GM12878 (cell line): ENCODE results near the gene HMCN2. TPM values are rescaled to one million over a fixed set of nuclear protein-coding genes. Genes with fewer than 3 reads are reported as not detected.

ENCODE experiments used
- ATAC-seq: fragments of 200-7000 bp; cut with Tn5 transposase; 3 replicates; pipeline ENCODE4 v1.9.1; 2020; ENCODE audit warnings: mild to moderate bottlenecking, moderate library complexity
- BruUV-seq: library from RNA; stranded (reverse); fragments of 400-500 nt; replicated peaks from 2 replicates; lab custom pipeline; 2021; lab: Mats Ljungman, UMichigan
- CTCF ChIA-PET: fragments of 300-600 bp; sonication (Branson Sonifier 250); formaldehyde crosslinking; extraction: SDS; loops from one replicate; lab custom pipeline; 2021; ENCODE audit warnings: inconsistent platforms; lab: Yijun Ruan, JAX
- POLR2A ChIA-PET: fragments of 350-600 bp; formaldehyde crosslinking; extraction: SDS; loops from one replicate; lab custom pipeline; 2021; ENCODE audit warnings: inconsistent platforms; lab: Charles Lee
- RAD21 ChIA-PET: fragments of 300-600 bp; sonication (Branson Sonifier 250); formaldehyde crosslinking; loops from one replicate; lab custom pipeline; 2023; ENCODE audit warnings: antibody characterized with exemption; ENCODE audit not compliant: unreplicated experiment; lab: Charles Lee
- SMC1A ChIA-PET: fragments of 300-600 bp; sonication (Branson Sonifier 250); formaldehyde crosslinking; loops from one replicate; lab custom pipeline; 2023; ENCODE audit not compliant: unreplicated experiment, uncharacterized antibody; lab: Charles Lee
- DNase-seq: peaks from one replicate; pipeline ENCODE4 v3.0.0-alpha.2; 2011; ENCODE audit warnings: low read depth, low spot score
- FAIRE-seq: peaks from 3 replicates; lab custom pipeline; 2011; peaks lifted over from hg19 to GRCh38; lab: Jason Lieb, UNC
- H2AFZ ChIP-seq: 2 replicates; pipeline ENCODE4 v1.6.0; 2011; ENCODE audit warnings: low read depth, low read length, control low read depth; ENCODE audit not compliant: control insufficient read depth
- H3K27ac ChIP-seq: 2 replicates; pipeline ENCODE4 v1.5.1; 2011; ENCODE audit warnings: control low read depth; ENCODE audit not compliant: control insufficient read depth, insufficient read depth
- H3K27me3 ChIP-seq, 2 experiments: replicated peaks in 1 of 2; 2 replicates each; pipeline versions ENCODE4 v1.6.0 to v1.6.1; 2011; ENCODE audit warnings: low read length in 1 of 2; ENCODE audit not compliant: control insufficient read depth in 2 of 2, insufficient read depth in 2 of 2
- H3K36me3 ChIP-seq, 2 experiments: 2 replicates each; pipeline ENCODE4 v1.5.1; 2011; ENCODE audit warnings: low read length in 1 of 2; ENCODE audit not compliant: control insufficient read depth in 2 of 2, insufficient read depth in 2 of 2
- H3K4me1 ChIP-seq: 2 replicates; pipeline ENCODE4 v1.6.1; 2011; ENCODE audit warnings: mild to moderate bottlenecking, low read length, moderate library complexity, mixed read lengths; ENCODE audit not compliant: control insufficient read depth, insufficient read depth
- H3K4me2 ChIP-seq: 2 replicates; pipeline ENCODE4 v1.6.0; 2011; ENCODE audit warnings: control low read depth; ENCODE audit not compliant: control insufficient read depth, insufficient read depth
- H3K4me3 ChIP-seq: fragments of 200-600 bp; sonication (generic); 2 replicates; pipeline ENCODE4 v1.5.1; 2016
- H3K79me2 ChIP-seq: 2 replicates; pipeline ENCODE4 v1.6.0; 2011; ENCODE audit warnings: low read length; ENCODE audit not compliant: control insufficient read depth, insufficient read depth
- H3K9ac ChIP-seq: 2 replicates; pipeline ENCODE4 v1.8.0; 2011; ENCODE audit warnings: low read length, control low read depth, mixed read lengths; ENCODE audit not compliant: control insufficient read depth, insufficient read depth
- H3K9me3 ChIP-seq: replicated peaks from 3 replicates; pipeline ENCODE4 v1.5.1; 2011; ENCODE audit warnings: mild to moderate bottlenecking, low read length; ENCODE audit not compliant: control insufficient read depth, insufficient read depth
- H4K20me1 ChIP-seq: 2 replicates; pipeline ENCODE4 v1.6.0; 2011; ENCODE audit not compliant: control insufficient read depth, insufficient read depth
- ATF7 ChIP-seq: fragments of 450-650 bp; IDR thresholded peaks from 2 replicates; pipeline ENCODE4 v1.6.1; 2016; ENCODE audit warnings: low read depth, mild to moderate bottlenecking
- DPF2 ChIP-seq: fragments of 450-650 bp; IDR thresholded peaks from 2 replicates; pipeline ENCODE4 v1.6.1; 2017; ENCODE audit warnings: mild to moderate bottlenecking
- HDAC2 ChIP-seq: fragments of 200-600 bp; sonication (generic); IDR thresholded peaks from 2 replicates; pipeline ENCODE4 v1.6.1; 2017
- IKZF2 ChIP-seq, 2 experiments: fragments of 450-650 bp; IDR thresholded peaks; 2 replicates each; pipeline ENCODE4 v1.6.1; 2017; ENCODE audit warnings: mild to moderate bottlenecking in 2 of 2, moderate library complexity in 2 of 2
- IRF4 ChIP-seq: IDR thresholded peaks from 2 replicates; pipeline ENCODE4 v1.6.1; 2011; ENCODE audit warnings: low read depth, low read length
- JUNB ChIP-seq: IDR thresholded peaks from 2 replicates; pipeline ENCODE4 v1.6.1; 2016; ENCODE audit warnings: antibody characterized with exemption, mild to moderate bottlenecking
- KLF5 ChIP-seq: fragments of 450-650 bp; IDR thresholded peaks from 2 replicates; pipeline ENCODE4 v1.6.1; 2014; ENCODE audit warnings: mild to moderate bottlenecking; ENCODE audit not compliant: partially characterized antibody
- MTA2 ChIP-seq: fragments of 450-650 bp; IDR thresholded peaks from 2 replicates; pipeline ENCODE4 v1.6.1; 2016; ENCODE audit warnings: low read depth, mild to moderate bottlenecking, moderate library complexity
- MTA3 ChIP-seq: IDR thresholded peaks from 2 replicates; pipeline ENCODE4 v1.6.1; 2012; ENCODE audit warnings: low read length, inconsistent platforms, borderline replicate concordance
- NR2C1 ChIP-seq: fragments of 450-650 bp; IDR thresholded peaks from 2 replicates; pipeline ENCODE4 v1.6.1; 2017; ENCODE audit warnings: antibody characterized with exemption, mild to moderate bottlenecking, moderate library complexity
- PAX8 ChIP-seq: fragments of 450-650 bp; IDR thresholded peaks from 2 replicates; pipeline ENCODE4 v1.6.1; 2017; ENCODE audit warnings: mild to moderate bottlenecking, moderate library complexity
- POLR2AphosphoS2 ChIP-seq: IDR thresholded peaks from 2 replicates; pipeline ENCODE4 v1.6.1; 2011; ENCODE audit warnings: low read depth, mild to moderate bottlenecking, low read length, improper control_type of control experiment, moderate library complexity
- RB1 ChIP-seq: fragments of 450-650 bp; formaldehyde crosslinking; IDR thresholded peaks from 2 replicates; pipeline ENCODE4 v1.6.1; 2017; ENCODE audit warnings: mild to moderate bottlenecking, borderline replicate concordance
- RCOR1 ChIP-seq: conservative IDR thresholded peaks from 2 replicates; pipeline ENCODE4 v1.6.1; 2012; ENCODE audit warnings: low read depth, low read length, improper control_type of control experiment
- SPI1 ChIP-seq: IDR thresholded peaks from 2 replicates; pipeline ENCODE4 v1.6.1; 2011; ENCODE audit warnings: low read depth, mild to moderate bottlenecking, low read length, moderate library complexity, borderline replicate concordance; ENCODE audit not compliant: insufficient read depth
- SREBF1 ChIP-seq: IDR thresholded peaks from 2 replicates; pipeline ENCODE4 v1.6.1; 2012; ENCODE audit warnings: mild to moderate bottlenecking, low read length
- TAF1 ChIP-seq: IDR thresholded peaks from 2 replicates; pipeline ENCODE4 v1.6.1; 2011; ENCODE audit warnings: mild to moderate bottlenecking, low read depth, low read length, borderline replicate concordance
- ZBED1 ChIP-seq: IDR thresholded peaks from 2 replicates; pipeline ENCODE4 v1.6.1; 2016; ENCODE audit warnings: borderline replicate concordance
- ZNF384 ChIP-seq: IDR thresholded peaks from 2 replicates; pipeline ENCODE4 v1.6.1; 2012; ENCODE audit warnings: low read depth, mild to moderate bottlenecking, low read length, improper control_type of control experiment, borderline replicate concordance
- WGBS: methylation state at CpG from one replicate; pipeline ENCODE4 v1.1.6; 2016; ENCODE audit warnings: low lambda C conversion rate; ENCODE audit not compliant: insufficient replicate concordance, insufficient coverage; ENCODE audit errors: missing lambda C conversion rate; 5-methylcytosine and 5-hydroxymethylcytosine counted together
- in situ Hi-C: fragments of 300-500 bp; cut with MboI; formaldehyde crosslinking; loops from 9 replicates; pipeline ENCODE4 v1.14.3; 2018; ENCODE audit warnings: mixed read lengths
- intact Hi-C: fragments of 100-400 bp; cut with micrococcal nuclease; formaldehyde crosslinking; loops from one replicate; pipeline ENCODE4 v1.14.2; 2022; ENCODE audit not compliant: unreplicated experiment
- polyA plus RNA-seq, 11 experiments: library from polyadenylated mRNA; depleted of rRNA in 4 of 11; unstranded in 6 of 11; stranded (reverse) in 5 of 11; fragments of >200 nt; fragmentation: Nextera tagmentation in 4 of 11; fragmentation: Illumina TruSeq in 1 of 11; extraction: Ambion mirVana in 4 of 11; extraction: Trizol in 1 of 11; gene quantifications; 1 replicate in 1 of 11; 2 replicates in 10 of 11; pipeline versions ENCODE4 v1.2.1 to v1.2.3, GENCODE V29; 2011 to 2016; ENCODE audit warnings: inconsistent platforms in 2 of 11, missing spikeins in 2 of 11, low read depth in 1 of 11
- total RNA-seq, 4 experiments: library from RNA; depleted of rRNA in 3 of 4; stranded (reverse); fragments of >200 nt in 3 of 4; fragmentation: Illumina TruSeq in 1 of 4; extraction: Trizol in 1 of 4; gene quantifications; 2 replicates each; pipeline versions ENCODE4 v1.2.1 to v1.2.3, GENCODE V29; 2013 to 2021
- TF ChIP-seq, protein P1 (sequence below): IDR thresholded peaks from 2 replicates; pipeline ENCODE4 v1.6.1; 2012; ENCODE audit warnings: low read depth, low read length, improper control_type of control experiment

Gene HMCN2
- total and polyA plus RNA-seq, 10 of the 15 experiments (the other 5 are each of a cell fraction or from before 2014, with no cell fraction given): 0.04 TPM; not detected in 9

GRCh38 chr9:130316430-130316829 is 50.9 kb downstream of the HMCN2 start:
- in situ Hi-C loops: no loop called here

More at GRCh38 chr9:130316430-130316829, 50.9 kb downstream of the HMCN2 start:
- Histone ChIP-seq H3K9ac (no peak overlapping the region), H3K4me3 (no peak overlapping the region), H4K20me1 (no peaks in the 10 kb centered on the region), H3K27me3 (peaks cover 0 to under 1% of the 10 kb centered on the region in 2 experiments; a peak in 2 of 4 replicates), H3K4me1 (peaks cover 11% of the 10 kb centered on the region), H3K4me2 (no peak overlapping the region), H3K79me2 (no peaks in the 10 kb centered on the region), H3K27ac (no peak overlapping the region), H3K9me3 (no peaks in the 10 kb centered on the region), H2AFZ (no peak overlapping the region), H3K36me3 (no peaks in the 10 kb centered on the region)
- intact Hi-C loops: no loop called here
- ATAC-seq: no peak
- FAIRE-seq: no peak
- ChIA-PET RAD21 (no interaction called here), SMC1A (interaction anchor here (0.6 kb wide), 1 partner anchor 141 kb away, joined by 3 read pairs; no protein-coding TSS in a partner anchor), CTCF (interaction anchor here (1.4 kb wide), 1 partner anchor 74 kb away, joined by 5 read pairs; no protein-coding TSS in a partner anchor), POLR2A (no interaction called here)
- TF ChIP-seq IRF4: no peak
- no peak for TF ChIP-seq TAF1
- no peak for TF ChIP-seq KLF5
- no peak for TF ChIP-seq POLR2AphosphoS2
- TF ChIP-seq ATF7: no peak
- no peak for TF ChIP-seq MTA2
- no peak for TF ChIP-seq RCOR1
- no peak for TF ChIP-seq PAX8
- TF ChIP-seq, protein P1, sequence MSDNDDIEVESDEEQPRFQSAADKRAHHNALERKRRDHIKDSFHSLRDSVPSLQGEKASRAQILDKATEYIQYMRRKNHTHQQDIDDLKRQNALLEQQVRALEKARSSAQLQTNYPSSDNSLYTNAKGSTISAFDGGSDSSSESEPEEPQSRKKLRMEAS: no peak
- no peak for TF ChIP-seq DPF2
- no peak for TF ChIP-seq JUNB
- TF ChIP-seq ZBED1: no peak
- TF ChIP-seq HDAC2: no peak
- TF ChIP-seq ZNF384: no peak
- TF ChIP-seq IKZF2 (IDR thresholded peaks at IDR 0.05): no peak
- TF ChIP-seq NR2C1: no peak
- TF ChIP-seq SREBF1: no peak
- TF ChIP-seq SPI1: no peak
- no peak for TF ChIP-seq RB1
- no peak for TF ChIP-seq MTA3
- no peak for DNase-seq
- BruUV-seq: no TSS peak
- WGBS: 7% methylated on average over 5 of the region's 8 CpGs
